Kidney glomerular epithelial cell (primary cell): ENCODE results near the gene SNED1.

ENCODE experiments used
- DNase-seq: peaks from one replicate; lab custom pipeline; 2025; lab: John Stamatoyannopoulos, UW

Gene SNED1

DNA sequence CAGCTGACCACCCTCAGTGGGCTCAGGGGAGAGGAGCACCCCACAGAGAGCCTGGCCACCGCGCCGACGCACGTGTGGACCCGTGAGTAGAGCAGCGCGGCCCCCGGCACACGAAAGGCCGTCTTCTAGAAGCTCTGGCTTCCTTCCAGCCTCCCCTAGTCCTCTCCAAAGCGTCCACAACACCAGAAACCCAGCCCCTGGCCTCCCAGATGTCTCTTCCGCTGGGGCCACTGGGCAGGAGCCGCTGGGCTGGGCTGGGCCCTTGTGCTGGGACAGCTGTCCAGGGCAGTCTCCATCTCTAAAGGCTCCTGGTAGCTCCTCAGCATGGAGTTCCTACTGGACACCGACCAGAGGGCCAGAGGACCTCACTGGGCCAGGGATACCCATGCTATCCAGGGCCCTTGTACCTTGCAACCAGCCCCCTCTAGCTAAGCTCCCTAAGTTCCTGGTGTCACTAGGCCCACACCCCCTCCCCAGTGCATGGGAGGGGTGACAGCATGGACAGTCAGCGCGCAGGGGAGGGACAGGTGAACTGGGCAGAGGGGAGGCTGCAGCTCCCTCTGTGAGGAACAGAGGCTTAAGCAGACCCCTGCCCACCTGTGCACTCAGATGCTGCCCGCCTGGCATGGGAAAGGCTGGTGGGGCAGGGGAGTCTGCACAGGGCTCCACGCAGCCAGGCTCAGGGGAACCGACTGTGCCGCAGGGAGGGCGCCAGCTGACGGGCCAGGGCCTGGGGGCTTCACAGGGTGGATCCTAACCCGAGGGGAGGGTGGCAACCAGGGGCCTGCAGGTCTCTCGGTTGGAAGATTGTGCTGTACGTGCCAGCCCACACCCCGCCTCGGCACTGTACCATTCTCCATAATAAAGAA is 70.8 kb downstream of the SNED1 start:
- no peak for DNase-seq

DNA sequence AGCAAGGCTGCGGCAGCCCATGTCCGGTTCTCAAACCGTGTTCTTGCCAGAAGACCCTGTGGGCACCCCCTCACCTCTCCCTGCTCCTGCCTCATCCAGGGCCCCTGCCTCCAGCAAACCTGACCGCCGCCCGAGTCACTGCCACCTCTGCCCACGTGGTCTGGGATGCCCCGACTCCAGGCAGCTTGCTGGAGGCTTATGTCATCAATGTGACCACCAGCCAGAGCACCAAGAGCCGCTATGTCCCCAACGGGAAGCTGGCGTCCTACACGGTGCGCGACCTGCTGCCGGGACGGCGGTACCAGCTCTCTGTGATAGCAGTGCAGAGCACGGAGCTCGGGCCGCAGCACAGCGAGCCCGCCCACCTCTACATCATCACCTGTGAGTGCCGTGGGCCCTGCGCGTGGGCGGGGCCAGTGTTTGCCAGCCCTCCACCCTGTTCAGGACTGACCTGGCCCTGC is 71.4 kb downstream of the SNED1 start:
- DNase-seq, result no peak

DNA sequence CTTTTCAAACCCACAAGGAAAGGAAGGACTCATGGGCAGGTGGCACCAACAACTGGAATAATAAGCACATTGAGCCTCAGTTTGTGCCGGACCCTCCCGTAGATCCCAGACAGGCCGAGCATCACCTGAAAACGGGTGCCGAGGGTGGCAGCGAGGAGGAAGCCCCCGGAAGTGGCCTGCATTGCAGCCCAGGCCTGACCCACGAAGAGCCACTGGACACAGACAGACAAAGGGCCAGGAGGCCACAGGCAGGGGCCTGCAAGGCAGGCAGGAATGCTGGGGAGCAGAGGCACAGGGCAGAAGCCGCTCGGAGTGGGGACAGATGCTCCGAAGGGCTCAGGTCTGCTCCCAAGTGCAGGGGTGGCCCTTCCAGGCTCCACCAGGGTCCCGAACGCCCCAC is 71.9 kb downstream of the SNED1 start:
- no peak for DNase-seq

DNA sequence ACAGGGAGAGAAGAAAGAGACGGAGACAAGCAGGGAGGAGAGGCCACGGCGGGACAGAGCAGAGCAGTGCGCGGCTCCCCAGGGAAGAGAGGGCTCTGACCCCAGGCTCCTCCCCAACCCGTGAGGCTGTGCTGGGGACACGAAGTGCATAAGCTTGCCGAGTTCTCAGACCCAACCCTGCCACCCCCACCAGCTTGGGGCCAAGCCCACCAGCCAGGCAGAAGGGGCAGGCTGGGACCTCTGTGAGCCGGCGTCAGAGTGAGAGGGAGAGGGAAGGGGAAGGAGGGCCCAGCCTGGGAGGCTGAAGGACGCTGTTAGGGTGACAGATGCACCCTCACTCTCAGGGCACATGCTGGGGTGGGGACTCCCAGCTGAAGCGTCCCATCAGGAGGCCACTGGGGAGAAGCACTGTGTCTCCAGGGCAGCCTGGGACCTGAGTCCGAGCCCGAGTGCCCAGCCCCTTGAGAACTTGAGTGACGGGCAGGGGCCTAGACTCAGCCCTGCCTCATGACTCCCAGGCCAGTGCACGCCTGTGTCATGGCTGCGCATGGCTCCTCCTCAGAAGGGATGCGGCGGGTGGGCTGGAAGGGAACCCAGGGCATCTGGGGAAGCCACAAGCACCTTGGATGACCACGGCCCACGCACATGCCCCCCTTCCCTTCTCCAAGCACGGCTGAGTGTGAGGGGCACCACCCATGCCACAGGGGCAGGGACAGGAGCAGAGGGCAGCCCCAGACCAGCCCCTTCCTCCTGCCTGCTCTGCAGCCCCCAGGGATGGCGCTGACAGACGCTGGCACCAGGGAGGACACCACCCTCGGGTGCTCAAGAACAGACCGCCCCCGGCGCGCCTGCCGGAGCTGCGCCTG is 72.6 kb downstream of the SNED1 start:
- DNase-seq, result no peak

DNA sequence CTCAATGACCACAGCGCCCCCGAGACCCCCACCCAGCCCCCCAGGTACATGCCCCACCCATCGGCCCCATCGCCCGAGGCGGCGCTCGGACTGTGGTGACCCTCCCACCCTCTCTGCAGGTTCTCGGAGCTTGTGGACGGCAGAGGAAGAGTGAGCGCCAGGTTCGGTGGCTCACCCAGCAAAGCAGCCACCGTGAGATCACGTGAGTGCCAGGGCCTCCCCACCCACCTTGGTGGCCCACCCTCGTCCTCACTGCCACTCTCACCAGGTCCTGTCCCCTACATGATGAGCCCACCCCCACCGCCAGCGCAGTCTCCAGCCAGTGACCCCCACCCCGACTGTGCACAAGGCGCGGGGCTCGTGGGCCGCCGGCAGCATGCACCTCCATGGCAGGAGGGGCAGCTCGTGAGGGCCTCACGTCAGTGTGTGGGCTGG is 73.3 kb downstream of the SNED1 start:
- DNase-seq, result no peak

DNA sequence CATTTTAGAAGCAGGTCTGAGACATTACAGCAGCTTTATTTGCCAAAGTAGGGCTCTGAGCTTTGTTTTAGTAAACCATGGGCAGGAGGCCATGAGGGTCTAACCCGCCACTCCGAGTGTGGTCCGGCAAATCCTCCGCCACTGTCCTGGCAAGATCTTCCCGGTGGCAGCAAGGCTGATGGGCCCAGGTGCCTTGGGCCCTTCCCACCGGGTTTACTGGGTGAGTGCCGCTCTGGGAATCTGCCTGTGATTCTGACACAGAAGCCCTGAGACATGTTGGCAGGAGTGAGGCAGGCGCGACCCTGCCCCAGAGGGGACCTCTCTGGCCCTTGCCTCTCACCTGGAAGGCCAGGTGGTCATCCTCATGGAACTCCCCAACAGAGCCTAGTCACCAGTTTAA is 73.7 kb downstream of the SNED1 start:
- DNase-seq, result no peak

DNA sequence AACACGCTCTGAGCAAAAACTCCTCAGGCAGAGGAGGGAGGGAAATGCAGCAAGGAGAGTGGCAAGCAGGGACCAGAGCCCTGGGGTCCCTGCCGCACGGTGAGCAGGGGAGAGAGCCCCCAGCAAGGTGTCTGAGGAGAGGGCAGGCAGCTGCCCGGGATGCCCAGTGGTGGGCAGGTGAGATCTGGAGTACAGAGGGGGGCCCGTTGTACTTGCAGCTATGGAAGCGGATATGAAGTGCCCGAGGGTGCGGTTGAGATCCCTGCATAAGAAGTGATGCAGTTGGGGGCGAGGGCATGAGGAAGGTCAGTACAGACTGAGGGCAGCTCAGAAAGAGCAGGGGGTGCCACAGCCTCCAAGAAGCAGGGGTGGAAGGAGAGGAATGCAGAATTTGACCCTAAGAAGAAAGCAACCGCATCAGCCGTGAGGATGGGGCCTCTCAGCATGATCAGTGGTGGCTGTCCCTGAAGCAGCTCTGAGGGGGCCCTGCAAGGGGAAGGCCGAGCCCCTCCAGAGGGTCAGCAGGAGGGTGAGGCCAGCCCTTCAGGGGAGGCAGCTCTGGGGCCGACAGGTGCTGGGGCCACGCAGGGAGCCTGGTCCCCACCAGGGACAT is 74.2 kb downstream of the SNED1 start:
- no peak for DNase-seq

DNA sequence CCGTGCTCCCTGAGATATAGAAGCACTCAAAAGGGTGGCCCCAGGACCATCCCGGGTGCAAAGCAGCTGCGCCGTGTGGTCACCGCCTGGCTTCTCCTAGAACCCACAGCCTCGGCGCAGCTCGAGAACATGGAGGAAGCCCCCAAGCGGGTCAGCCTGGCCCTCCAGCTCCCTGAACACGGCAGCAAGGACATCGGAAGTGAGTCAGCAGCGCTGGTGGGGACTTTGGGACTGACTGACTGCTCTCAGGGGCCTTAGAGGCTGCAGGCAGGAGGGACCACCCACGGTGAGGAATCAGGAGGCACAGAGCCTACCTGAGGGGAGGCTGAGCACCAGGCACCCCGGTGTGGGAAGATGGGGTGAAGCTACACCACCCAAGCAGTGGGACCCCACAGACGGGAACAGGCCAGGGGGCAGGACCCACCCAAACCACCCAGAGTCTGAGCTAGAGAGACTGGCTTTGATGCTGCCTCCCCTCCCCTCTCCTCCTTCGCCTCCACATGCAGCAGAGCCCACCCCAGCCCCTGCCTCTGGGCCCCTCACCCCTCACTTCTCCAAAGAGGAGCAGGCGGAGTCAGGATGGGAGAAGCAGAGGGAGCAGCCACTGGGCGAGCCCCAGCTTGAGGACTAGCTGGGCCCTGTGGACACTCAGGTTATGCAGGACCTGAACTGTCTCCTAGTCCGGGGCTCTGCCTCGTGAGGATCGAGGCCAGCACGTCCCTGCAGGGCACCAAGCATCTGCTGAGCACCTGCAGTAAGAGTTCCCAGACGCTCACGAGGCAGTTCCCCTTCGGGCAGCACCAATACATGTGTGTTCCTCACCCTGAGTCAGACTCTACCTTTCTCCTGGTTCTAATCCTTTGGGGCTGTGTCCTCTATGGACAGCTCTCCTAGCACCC is 75.0 kb downstream of the SNED1 start:
- DNase-seq, result no peak

DNA sequence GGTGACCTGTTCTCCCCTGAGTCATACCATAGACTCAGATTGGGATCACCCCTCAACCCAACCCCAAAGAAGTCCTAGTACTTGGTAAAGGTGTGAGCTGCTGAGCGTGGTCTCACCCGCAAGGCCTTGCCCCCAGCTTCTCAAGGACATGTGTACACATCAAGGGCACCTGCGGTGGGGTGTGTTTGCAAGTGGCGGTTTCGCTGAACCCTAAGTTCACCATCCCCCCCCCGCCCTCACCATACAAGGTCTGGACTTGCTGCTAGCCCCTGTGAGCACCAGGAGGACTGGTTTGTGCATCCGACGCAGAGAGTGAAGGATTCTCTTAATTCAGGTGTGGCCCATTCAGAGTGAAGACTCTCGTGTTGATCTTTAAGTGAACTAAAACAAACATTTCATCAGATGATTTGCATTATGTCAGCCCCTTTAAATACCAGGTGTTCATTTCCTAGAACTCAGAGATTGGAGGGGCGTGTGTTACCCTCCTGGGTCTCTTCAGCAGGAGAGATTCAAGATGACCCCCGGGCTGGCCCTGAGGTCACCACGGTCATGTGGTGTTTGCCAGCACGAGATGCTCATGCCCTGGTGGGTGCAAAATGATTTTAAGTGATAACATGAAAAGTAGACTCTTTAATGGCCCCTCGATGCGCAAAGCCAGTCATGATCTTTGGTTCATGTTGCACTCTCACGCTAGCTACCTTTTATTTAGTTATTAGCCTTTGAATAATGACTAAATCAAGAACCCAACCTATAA is 75.8 kb downstream of the SNED1 start:
- DNase-seq, result no peak

DNA sequence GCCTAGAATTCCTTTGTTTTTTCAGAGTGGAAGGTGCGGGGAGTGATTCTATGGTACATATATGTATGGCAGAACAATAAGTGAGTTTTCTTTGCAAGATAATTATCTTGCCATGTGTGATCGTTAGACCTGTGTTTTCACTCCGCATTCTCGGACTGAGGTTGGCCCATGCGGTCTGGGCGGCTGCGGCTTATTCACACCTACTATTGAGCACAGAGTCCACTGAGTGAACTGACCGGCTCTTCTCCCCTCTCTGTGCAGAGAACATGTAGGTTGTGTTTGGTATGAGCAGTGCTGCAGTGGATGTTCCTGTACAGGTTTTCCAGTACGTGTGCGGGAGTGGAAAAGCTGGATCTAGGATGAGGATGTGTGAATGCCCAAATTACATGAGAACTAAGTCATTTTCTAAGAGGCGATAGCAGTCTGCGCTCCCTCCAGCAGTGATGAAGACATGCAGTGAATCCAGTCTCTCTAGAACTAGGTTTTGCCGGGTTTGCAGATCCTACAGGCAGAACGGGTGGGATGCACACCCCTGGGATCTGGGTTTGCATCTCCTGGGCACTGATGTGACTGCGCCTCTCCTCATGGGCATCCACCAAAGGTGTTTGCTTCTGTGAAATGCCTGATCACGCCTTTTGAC is 76.6 kb downstream of the SNED1 start:
- DNase-seq, result no peak

DNA sequence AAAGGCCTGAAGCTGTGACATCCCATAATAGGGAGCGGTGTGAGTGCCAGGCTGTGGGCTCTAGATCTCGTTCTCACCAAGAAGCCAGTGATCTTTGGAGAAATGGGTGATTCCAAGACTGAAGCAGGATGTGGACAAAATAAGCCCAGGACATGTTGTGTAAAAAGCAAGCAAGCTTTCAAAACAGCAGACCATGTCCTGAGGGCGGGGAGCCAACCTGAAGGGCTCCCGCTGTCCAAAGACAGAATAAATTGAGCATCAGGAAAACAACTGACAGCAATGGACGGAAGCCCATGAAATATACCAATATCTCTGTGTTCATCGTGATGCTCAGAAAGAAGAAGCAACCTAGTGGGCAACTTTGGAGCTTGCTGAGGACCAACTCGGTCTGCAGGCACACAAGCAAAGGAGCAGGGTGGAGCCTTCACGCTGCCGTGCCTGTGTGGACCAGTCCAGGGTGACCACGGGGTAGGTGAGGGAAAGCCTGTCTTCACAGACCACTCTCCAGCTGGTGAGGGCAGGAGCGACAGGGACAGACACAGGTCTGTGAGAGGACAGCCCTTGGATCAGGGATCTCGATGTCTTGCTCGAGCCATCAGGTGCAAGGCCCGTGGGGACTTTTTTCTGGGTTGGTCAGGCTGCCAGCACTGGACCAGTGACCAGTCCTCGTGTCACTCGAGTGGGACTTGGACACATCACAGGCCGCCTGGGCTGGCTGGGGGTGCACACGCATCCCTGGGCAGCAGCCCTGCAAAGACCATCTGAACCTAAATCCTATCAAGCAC is 82.2 kb downstream of the SNED1 start:
- DNase-seq, result no peak

DNA sequence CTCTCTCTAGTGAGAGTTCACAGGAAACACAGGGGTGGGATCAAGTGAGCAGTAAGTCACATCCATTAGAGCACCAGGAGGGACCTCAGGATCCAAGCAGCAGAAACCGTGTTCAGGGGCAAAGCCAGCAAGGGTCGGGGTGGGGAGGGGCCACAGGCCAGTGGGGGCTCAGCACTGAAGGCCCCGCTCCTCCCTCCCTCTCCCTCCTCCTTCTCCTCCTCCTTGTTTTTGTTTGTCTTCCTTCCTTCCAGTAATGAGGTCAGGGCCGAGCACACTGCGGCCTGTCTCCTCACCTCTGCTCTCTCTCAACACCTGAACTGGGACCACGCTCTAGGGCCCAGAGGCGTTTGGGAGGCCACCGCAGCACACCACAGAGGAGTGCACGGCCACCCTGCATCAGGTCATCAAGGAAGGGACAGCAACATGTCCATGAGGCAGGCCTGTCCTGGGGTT is 82.8 kb downstream of the SNED1 start:
- no peak for DNase-seq

DNA sequence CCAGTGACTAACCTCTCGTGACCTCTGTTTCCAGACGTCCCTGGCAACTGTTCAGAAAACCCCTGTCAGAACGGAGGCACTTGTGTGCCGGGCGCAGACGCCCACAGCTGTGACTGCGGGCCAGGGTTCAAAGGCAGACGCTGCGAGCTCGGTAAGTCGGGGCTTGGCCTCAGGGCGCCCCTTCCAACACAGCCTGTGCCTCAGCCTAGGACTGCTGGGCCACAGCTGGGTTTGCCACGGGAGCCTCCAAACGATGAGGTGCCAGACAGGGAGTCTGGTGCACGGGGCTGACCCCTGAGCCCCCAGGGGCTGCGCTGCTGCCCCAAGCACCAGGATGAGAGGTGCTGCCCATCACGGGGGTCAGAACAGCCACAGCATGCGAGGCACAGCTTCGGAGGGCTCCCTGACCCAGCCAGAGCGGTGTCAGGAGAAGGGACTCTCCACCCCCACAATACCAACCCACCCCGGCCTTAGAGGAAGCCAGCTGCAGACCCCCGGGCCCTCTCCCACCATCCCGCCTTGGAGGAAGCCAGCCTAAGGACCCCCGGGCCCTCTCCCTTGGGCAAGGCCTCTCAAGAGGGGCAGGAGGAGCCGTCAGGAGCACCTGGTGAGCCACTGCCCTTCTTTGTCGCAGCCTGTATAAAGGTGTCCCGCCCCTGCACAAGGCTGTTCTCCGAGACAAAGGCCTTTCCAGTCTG is 83.4 kb downstream of the SNED1 start:
- no peak for DNase-seq

DNA sequence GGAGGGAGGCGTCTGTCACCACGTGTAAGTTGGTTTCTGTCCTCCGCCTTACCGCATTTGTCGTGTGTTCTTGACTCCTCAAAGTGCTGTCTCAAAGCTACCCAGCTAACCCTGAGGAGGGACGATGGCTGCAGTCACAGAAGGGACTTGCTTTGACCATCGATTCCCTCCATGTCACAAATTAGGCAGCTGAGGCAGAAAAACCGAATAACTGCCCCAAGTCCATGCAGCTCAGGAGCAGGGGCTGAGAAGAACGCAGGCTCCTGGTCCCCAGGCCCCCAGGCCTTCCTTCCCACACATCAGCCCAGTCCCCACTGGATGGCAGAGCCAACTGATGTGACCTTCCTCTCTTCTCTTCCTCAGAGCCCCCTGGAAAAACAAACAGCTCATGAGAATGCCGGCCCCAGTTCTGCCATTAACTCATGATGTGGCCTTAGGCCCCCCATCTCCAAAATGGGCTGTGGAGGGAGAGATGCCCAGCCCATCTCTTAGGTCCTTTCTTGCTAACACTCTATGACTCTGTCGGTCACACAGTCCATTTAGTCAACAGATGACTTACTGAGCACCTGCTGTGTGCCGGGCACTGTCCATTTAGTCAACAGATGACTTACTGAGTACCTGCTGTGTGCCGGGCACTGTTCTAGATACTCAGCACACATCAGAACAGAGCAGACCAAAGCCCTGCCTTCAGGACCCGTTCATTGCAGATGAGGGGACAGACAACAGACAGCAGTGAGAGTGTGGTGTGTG is 84.1 kb downstream of the SNED1 start:
- DNase-seq, result no peak

DNA sequence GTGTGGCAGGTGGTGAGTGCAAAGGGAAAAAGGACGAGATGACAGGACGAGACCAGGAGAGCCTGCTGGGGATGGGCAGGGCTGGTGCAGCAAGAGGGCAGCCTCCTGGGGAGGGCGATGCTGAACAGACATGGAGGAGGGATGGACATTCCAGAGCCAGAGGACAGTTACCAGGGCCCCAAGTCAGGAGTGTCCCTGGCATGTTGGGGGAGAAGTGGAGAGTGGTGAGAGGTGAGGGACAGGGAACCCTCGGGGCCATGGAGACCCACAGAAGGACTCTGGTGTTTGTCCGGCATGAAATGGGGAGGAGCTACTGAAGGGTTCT is 84.6 kb downstream of the SNED1 start:
- no peak for DNase-seq

DNA sequence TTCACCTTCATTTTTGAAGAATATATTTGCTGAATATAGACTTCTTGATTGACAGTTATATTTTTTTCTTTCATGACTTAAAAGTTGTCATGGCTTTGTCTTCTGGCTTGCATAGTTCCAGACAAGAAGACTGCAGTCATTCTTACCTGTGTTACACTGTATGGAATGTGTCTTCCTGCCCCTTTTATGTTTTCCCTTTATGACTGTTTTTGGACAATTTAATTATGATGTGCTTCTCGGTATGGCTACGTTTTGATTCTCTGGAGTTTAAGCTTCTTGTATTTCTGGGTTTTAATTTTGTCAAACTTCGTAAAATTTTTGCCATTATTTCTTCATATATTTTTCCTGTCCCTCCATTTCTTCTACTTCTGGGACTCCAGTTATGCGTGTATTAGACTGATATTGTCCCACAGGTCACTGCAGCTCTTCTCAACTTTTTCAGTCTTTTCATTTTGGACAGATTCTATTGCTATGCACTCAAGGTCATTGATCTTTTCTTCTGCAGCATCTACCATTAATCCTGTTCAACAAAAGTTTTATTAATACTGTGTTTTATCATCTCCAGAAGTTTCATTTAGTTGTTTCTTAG is 86.5 kb downstream of the SNED1 start:
- no peak for DNase-seq

DNA sequence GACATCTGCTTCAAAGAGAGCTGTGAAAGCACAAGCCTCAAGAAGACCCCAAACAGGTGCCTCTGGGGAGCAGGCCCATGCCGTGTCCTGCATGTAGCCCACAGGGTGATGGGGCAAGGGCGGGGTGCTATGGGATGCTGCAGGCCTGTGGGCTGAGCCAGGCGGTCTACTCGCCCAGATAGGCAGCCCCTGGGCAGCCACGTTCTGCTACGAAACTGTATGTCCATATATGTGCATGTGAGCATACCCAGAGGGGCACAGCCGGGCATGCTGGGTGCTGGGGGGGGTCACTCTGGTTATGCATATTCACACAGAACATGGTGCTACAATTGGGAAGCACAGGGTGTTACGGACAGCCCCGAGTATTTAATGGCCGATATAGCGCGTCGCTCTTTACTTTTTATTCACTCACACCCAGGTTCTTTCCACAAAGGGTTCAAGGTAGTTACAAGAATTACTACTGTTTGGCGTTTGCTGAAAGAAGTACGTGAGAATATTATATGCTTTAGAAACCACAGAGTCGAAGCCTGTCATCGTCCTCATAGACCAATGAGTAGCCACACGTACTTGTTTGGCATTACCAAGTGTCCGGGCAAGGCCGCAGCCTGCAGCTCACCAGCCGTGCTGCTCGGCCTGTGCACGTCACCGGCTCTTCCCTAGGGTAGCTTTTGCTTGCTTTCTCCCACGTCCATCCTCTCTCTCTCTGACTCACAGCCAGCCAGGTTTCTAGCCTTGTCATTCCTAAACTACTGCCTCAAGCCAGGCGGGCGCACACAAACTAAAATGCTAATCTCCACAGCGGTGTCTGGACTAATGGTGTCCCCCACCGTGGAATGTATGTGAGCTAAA is 89.2 kb downstream of the SNED1 start:
- no peak for DNase-seq
